ENCODE data around the gene DLG4.
"Not testable (repeated sequence)": the region's sequence is repeated elsewhere in the genome, so short reads cannot be mapped to it uniquely, and the experiment has no call there.

The DLG4 gene

DNA sequence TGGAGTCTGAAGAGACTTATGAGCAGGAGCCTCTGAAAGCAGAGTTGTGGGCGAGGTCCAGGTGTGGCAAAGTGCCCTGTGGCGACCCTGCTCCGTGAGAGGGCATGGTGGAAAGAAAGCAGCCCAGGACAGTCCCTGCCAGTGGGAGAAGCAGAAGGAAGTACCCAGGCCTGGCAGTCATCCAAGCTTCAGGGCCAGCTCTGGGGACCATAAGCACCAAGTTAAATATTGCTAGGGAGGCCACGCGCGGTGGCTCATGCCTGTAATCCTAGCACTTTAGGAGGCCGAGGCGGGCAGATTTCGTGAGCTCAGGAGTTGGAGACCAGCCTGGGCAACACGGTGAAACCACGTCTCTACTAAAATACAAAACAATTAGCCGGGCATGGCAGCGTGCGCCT, 35.5 kb downstream of the DLG4 start:
- DNase-seq (ENCODE audit: low spot score), result no peak

GRCh38 chr17:7183433-7184090, 36.1 kb downstream of the DLG4 start:
- no peak for DNase-seq (ENCODE audit: low spot score)

GRCh38 chr17:7182101-7182500, 37.5 kb downstream of the DLG4 start:
- not testable (repeated sequence) for DNase-seq (ENCODE audit: low spot score)

DNA sequence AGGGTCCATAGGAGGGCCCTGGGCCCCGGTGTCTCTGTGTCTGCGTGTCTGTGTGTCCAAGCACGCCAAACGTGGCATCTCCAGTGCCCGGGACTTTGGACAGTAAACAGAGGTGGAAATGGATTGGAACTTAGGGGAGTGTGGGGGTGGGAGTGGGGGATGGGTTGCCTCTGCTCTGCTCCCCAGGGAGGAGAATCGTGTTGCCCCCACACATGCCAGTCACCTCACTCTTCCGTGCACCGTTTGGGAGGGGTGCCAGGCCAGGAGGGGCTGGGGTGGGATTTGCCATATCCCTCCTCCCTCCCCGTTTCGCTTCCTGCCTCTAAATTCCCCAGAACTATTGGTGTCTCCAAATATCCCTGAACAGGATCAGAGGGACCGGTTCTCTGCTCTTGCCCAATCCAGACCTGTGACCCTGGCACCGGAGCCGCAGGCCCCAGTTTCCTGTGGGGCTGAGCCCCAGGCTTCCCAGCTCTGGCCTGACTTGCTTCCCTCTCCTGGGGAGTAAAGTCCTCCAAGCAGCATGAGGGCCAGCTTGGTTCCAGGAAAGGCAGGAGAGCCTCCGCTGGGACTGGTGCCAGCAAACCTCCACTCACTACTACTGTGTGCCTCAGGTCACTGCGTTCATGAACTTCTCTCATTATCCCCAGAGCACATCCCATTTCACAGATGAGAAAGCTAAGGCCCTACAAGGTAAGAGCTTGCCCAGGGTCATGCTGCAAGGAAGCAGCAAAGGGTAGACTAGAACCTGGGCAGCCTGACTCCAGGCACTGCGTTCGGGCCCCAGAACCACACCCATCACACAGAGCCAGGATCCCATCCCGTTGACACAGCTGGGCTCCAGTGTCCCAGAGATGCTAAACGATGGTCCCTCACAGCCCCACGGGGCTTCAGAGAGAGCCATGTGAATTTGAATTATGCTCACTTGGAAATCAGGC, 40.0 kb downstream of the DLG4 start, which contains the start of gene ASGR1:
TSS of gene ASGR1 (minus strand) at position 54 of the 938 bp plus-strand sequence. CDS start 807 bp downstream, outside the sequence.
- no peak for DNase-seq (ENCODE audit: low spot score)

- no peak for DNase-seq (ENCODE audit: low spot score)
These were observed 40.7 kb downstream of the DLG4 start for GRCh38 chr17:7178973-7179316.

- peak; percentile 69 for DNase-seq (ENCODE audit: low spot score)
These were observed 41.6 kb downstream of the DLG4 start for GRCh38 chr17:7177954-7178477.

GRCh38 chr17:7177191-7177953, 42.3 kb downstream of the DLG4 start:
- DNase-seq (ENCODE audit: low spot score), result peak; percentile 95

DNA sequence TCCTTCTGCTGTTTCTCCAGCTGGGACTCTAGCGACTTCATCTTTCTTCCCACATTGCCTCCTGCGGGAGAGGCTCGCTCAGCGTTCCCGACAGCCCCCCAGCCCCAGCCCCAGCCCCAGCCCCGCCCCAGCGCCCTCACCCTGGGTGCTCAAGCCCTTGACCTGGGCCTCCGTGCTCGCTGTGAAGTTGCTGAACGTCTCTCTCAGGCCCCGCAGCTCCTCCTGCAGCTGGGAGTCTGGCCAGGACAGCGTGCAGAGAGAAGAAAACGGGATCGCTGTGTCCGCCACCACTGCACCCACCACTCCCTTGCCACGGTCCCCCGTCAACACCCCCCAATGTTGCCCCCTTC, 42.8 kb downstream of the DLG4 start:
- no peak for DNase-seq (ENCODE audit: low spot score)

DNA sequence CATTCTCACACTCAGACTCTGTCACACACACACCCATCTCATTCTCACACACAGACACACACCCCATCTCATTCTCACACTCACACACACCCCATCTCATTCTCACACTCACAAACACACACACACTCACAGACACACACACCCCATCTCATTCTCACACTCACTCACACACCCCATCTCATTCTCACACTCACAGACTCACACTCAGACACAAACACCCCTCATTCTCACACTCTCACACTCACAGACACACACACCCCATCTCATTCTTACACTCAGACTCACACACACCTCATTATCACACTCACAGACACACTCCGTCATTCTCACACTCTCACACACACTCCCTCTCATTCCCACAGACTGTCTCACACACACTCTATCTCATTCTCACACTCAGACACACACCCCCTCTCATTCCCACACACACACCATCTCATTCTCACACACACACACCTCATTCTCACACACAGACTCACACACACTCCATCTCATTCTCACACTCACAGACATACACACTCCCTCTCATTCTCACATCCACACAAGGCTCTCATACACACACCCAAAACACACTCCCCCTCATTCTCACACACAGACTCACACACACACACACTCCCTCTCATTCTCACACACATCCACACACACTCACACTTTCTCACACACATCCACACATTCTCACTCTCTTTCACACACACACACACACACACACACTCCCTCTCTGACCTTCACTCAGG, 43.4 kb downstream of the DLG4 start:
- no peak for DNase-seq (ENCODE audit: low spot score)

DNA sequence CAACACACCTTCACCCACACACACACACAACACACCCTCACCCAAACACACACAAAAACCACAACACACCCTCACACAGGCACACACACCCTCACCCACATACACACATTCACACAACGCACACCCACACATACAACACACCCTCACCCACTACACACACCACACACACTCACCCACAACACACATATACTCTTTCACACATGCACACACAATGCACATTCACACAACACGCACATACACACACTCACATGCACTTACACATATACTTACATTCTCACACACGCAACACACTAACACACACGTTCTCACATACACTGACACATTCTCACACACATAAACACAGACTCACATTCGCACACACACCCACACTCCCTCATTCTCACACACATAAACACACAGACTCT, 44.3 kb downstream of the DLG4 start:
- DNase-seq (ENCODE audit: low spot score), result no peak

DNA sequence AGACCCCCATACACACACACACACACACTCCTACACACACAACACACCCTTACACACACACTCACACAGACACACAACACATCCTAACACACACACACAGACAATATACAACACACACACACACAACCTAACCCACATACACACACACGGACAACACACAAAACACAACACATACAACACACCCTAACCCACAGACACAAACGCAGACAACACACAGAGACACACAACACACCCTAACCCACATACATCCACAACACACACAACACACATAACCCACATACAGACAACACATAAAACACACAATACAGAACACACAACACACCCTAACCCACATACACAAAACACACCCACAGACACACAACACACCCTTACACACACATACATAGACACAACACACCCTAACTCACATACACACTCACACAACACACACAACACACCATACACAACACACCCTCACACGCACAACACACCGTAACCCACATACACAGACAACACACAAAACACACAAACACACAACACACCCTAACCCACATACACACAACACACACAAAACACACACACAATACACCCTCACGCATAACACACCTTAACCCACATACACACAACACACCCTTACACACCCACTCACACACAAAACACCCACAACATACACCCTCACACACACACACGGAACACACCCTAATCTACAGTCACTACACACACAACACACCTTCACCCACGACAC, 44.9 kb downstream of the DLG4 start:
- peak; percentile 46 for DNase-seq (ENCODE audit: low spot score)

GRCh38 chr17:7173687-7174602, 45.7 kb downstream of the DLG4 start:
- peak; percentile 90 for DNase-seq (ENCODE audit: low spot score)

GRCh38 chr17:7172522-7173191, 47.0 kb downstream of the DLG4 start:
- not testable (repeated sequence) for DNase-seq (ENCODE audit: low spot score)

GRCh38 chr17:7169565-7169908, 50.1 kb downstream of the DLG4 start:
- not testable (repeated sequence) for DNase-seq (ENCODE audit: low spot score)

GRCh38 chr17:7168841-7169564, 50.6 kb downstream of the DLG4 start:
- DNase-seq (ENCODE audit: low spot score), result not testable (repeated sequence)

- no peak for DNase-seq (ENCODE audit: low spot score)
These were observed 51.8 kb downstream of the DLG4 start for GRCh38 chr17:7167832-7168231.

DNA sequence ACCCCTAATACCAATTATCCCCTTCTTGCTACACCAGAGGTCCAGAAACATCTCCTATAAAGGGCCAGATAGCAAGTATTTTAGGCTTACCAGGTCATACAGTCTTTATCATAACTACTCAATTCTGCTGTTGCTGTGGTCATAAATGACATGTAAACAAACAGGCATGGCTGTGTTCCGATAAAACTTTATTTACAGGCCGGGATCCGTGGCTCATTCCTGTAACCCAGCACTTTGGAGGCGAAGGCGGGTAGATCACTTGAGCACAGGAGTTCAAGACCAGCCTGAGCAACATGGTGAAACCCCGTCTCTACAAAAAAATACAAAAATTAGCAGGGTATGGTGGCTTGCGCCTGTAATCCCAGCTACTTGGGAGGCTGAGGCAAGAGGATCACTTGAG, 52.8 kb downstream of the DLG4 start:
- no peak for DNase-seq (ENCODE audit: low spot score)

DNA sequence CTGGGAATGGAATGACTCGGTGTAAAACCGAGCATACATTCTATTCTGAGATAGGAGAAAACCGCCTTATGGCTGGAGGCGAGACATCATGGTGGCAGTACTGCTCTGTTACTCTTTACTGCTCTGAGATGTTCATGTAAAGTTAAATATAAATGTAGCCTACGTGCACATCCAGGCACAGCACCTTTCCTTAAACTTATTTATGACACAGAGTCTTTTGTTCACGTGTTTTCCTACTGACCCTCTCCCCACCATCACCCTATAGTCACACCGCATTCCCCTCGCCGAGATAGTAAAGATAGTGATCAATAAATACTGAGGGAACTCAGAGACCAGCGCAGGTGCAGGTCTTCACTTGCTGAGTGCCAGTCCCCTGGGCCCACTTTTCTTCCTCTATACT, 60.1 kb downstream of the DLG4 start:
- not testable (repeated sequence) for DNase-seq (ENCODE audit: low spot score)

- DNase-seq (ENCODE audit: low spot score), result not testable (repeated sequence)
These were observed 61.2 kb downstream of the DLG4 start for GRCh38 chr17:7158424-7158823.
